SK-N-SH treated with all-trans-retinoic acid at 6 μM for 48 hours (cell line): ENCODE data around the gene PHB1.

Experiments used
- ATAC-seq: fragments of 200-7000 bp; cut with Tn5 transposase; 3 replicates; pipeline ENCODE4 v1.9.1; 2020; ENCODE audit warnings: mild to moderate bottlenecking, moderate library complexity
- ARNTL ChIP-seq: fragments of 450-650 bp; formaldehyde crosslinking; IDR thresholded peaks from 2 replicates; pipeline ENCODE4 v1.5.0; 2020; ENCODE audit warnings: low read depth, mild to moderate bottlenecking, moderate library complexity, borderline replicate concordance
- BACH2 ChIP-seq: fragments of 250-450 bp; sonication (Bioruptor Pico); IDR thresholded peaks from 2 replicates; pipeline ENCODE4 v1.9.0; 2021; ENCODE audit warnings: mild to moderate bottlenecking, borderline replicate concordance
- CREB5 ChIP-seq: fragments of 250-450 bp; sonication (Bioruptor Pico); IDR thresholded peaks from 2 replicates; pipeline ENCODE4 v1.5.1; 2020; ENCODE audit warnings: low read depth, mild to moderate bottlenecking, moderate library complexity
- CSDC2 ChIP-seq: fragments of 250-450 bp; sonication (Bioruptor Pico); IDR thresholded peaks from 2 replicates; pipeline ENCODE4 v1.5.0; 2020; ENCODE audit warnings: mild to moderate bottlenecking, moderate library complexity
- ESRRG ChIP-seq: fragments of 250-450 bp; sonication (Bioruptor Pico); IDR thresholded peaks from 2 replicates; pipeline ENCODE4 v1.6.1; 2021; ENCODE audit warnings: mild to moderate bottlenecking
- GLIS3 ChIP-seq: fragments of 250-450 bp; sonication (Bioruptor Pico); IDR thresholded peaks from 2 replicates; pipeline ENCODE4 v1.5.0; 2020; ENCODE audit warnings: mild to moderate bottlenecking, moderate library complexity
- ISL1 ChIP-seq: fragments of 250-450 bp; sonication (Bioruptor Pico); IDR thresholded peaks from 2 replicates; pipeline ENCODE4 v2.1.2; 2022; ENCODE audit warnings: mild to moderate bottlenecking, moderate library complexity
- OSR1 ChIP-seq: fragments of 250-450 bp; sonication (Bioruptor Pico); IDR thresholded peaks from 2 replicates; pipeline ENCODE4 v1.8.0; 2022; ENCODE audit warnings: moderate library complexity, mild to moderate bottlenecking, inconsistent platforms
- PATZ1 ChIP-seq: fragments of 250-450 bp; sonication (Bioruptor Pico); IDR thresholded peaks from 2 replicates; pipeline ENCODE4 v1.8.0; 2020; ENCODE audit warnings: mild to moderate bottlenecking, moderate library complexity, borderline replicate concordance
- POU6F1 ChIP-seq: fragments of 250-450 bp; sonication (Bioruptor Pico); IDR thresholded peaks from 2 replicates; pipeline ENCODE4 v1.8.0; 2021; ENCODE audit warnings: low read depth, mild to moderate bottlenecking, moderate library complexity, borderline replicate concordance
- PPARA ChIP-seq: fragments of 250-450 bp; sonication (Bioruptor Pico); IDR thresholded peaks from 2 replicates; pipeline ENCODE4 v1.5.0; 2020; ENCODE audit warnings: mild to moderate bottlenecking, borderline replicate concordance
- RARB ChIP-seq: fragments of 250-450 bp; sonication (Bioruptor Pico); IDR thresholded peaks from 2 replicates; pipeline ENCODE4 v1.8.0; 2021; ENCODE audit warnings: mild to moderate bottlenecking, moderate library complexity
- SNAI2 ChIP-seq: fragments of 250-450 bp; sonication (Bioruptor Pico); IDR thresholded peaks from 2 replicates; pipeline ENCODE4 v1.5.0; 2020; ENCODE audit warnings: mild to moderate bottlenecking, moderate library complexity
- TCF4 ChIP-seq: fragments of 250-450 bp; sonication (Bioruptor Pico); IDR thresholded peaks from 2 replicates; pipeline ENCODE4 v1.8.0; 2021; ENCODE audit warnings: mild to moderate bottlenecking, moderate library complexity, borderline replicate concordance
- TSHZ2 ChIP-seq: fragments of 250-450 bp; sonication (Bioruptor Pico); IDR thresholded peaks from 2 replicates; pipeline ENCODE4 v1.5.0; 2020; ENCODE audit warnings: mild to moderate bottlenecking, moderate library complexity
- ZC3H10 ChIP-seq: fragments of 250-450 bp; sonication (Bioruptor Pico); IDR thresholded peaks from 2 replicates; pipeline ENCODE4 v1.5.1; 2021; ENCODE audit warnings: mild to moderate bottlenecking, moderate library complexity
- ZFP3 ChIP-seq: fragments of 250-450 bp; sonication (Bioruptor Pico); IDR thresholded peaks from 2 replicates; pipeline ENCODE4 v1.5.0; 2020; ENCODE audit warnings: mild to moderate bottlenecking, moderate library complexity
- ZFP30 ChIP-seq: fragments of 450-650 bp; formaldehyde crosslinking; IDR thresholded peaks from 2 replicates; pipeline ENCODE4 v1.5.0; 2022; ENCODE audit warnings: mild to moderate bottlenecking, moderate library complexity
- ZNF565 ChIP-seq: fragments of 450-650 bp; formaldehyde crosslinking; conservative IDR thresholded peaks from 2 replicates; pipeline ENCODE4 v1.5.0; 2020; ENCODE audit warnings: low read depth, mild to moderate bottlenecking, moderate library complexity
- ZNF8 ChIP-seq: fragments of 450-650 bp; formaldehyde crosslinking; IDR thresholded peaks from 2 replicates; pipeline ENCODE4 v1.5.0; 2020; ENCODE audit warnings: mild to moderate bottlenecking, moderate library complexity

PHB1 gene

GRCh38 chr17:49460401-49460800 is 45.7 kb upstream of the PHB1 start (continued):
- TF ChIP-seq BACH2 (no peak), POU6F1 (CRISPR knock-in tag) (no peak), SNAI2 (CRISPR knock-in tag) (no peak), PATZ1 (CRISPR knock-in tag) (no peak)

- no peak for TF ChIP-seq OSR1 (CRISPR knock-in tag)
- no peak for ATAC-seq
Measured at GRCh38 chr17:49459401-49459984, 44.8 kb upstream of the PHB1 start.

GRCh38 chr17:49457564-49458535 is 43.2 kb upstream of the PHB1 start:
- TF ChIP-seq PPARA (no peak), POU6F1 (CRISPR knock-in tag) (no peak), TSHZ2 (CRISPR knock-in tag) (no peak), CSDC2 (CRISPR knock-in tag) (no peak), ARNTL (CRISPR knock-in tag) (no peak), CREB5 (CRISPR knock-in tag) (no peak), ZC3H10 (CRISPR knock-in tag) (no peak), SNAI2 (CRISPR knock-in tag) (no peak), PATZ1 (CRISPR knock-in tag) (no peak), ESRRG (CRISPR knock-in tag) (no peak), TCF4 (CRISPR knock-in tag) (no peak), ZNF8 (CRISPR knock-in tag) (no peak), RARB (CRISPR knock-in tag) (no peak), ZFP30 (CRISPR knock-in tag) (no peak), ISL1 (CRISPR knock-in tag) (no peak), ZFP3 (CRISPR knock-in tag) (no peak), GLIS3 (CRISPR knock-in tag) (no peak), ZNF565 (no peak), OSR1 (CRISPR knock-in tag) (no peak)
- TF ChIP-seq, all 23 proteins: peak for 0

More at GRCh38 chr17:49457564-49458535, 43.2 kb upstream of the PHB1 start:
- ATAC-seq, result no peak
